ENCODE measurements around the gene PPP1R12B.

PPP1R12B gene, protein sequence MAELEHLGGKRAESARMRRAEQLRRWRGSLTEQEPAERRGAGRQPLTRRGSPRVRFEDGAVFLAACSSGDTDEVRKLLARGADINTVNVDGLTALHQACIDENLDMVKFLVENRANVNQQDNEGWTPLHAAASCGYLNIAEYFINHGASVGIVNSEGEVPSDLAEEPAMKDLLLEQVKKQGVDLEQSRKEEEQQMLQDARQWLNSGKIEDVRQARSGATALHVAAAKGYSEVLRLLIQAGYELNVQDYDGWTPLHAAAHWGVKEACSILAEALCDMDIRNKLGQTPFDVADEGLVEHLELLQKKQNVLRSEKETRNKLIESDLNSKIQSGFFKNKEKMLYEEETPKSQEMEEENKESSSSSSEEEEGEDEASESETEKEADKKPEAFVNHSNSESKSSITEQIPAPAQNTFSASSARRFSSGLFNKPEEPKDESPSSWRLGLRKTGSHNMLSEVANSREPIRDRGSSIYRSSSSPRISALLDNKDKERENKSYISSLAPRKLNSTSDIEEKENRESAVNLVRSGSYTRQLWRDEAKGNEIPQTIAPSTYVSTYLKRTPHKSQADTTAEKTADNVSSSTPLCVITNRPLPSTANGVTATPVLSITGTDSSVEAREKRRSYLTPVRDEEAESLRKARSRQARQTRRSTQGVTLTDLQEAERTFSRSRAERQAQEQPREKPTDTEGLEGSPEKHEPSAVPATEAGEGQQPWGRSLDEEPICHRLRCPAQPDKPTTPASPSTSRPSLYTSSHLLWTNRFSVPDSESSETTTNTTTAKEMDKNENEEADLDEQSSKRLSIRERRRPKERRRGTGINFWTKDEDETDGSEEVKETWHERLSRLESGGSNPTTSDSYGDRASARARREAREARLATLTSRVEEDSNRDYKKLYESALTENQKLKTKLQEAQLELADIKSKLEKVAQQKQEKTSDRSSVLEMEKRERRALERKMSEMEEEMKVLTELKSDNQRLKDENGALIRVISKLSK

DNA sequence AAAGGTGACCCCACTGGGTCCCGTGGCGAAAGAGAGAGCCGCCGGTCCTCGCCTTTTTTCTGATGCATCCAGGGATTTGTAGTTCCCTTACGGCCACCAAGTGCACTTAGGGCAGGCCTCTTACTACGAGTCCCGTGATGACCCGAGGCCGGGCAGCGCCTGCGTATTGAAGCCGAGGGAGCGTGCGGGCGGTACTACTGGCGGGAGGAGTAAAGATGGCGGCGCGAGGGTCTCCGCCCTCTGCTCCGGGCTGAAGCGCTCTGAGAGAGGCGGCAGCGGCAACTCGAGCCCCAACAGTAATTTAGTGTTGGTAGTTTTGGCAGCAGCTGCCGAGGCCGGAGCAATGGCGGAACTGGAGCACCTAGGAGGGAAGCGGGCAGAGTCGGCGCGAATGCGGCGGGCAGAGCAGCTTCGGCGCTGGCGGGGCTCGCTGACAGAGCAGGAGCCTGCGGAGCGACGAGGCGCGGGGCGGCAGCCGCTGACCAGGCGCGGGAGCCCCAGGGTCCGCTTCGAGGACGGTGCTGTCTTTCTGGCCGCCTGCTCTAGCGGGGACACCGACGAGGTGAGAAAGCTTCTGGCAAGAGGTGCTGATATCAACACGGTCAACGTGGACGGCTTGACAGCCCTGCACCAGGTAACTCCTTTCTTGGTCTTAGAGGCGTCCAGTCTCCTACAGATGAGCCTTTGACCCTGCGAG lies at the start of gene PPP1R12B:
Gene PPP1R12B (plus strand): TSS at position 191 of the 697 bp plus-strand sequence. CDS start 153 bp downstream, at position 344.
- DNase-seq: peak; percentile 99 to 100

DNA sequence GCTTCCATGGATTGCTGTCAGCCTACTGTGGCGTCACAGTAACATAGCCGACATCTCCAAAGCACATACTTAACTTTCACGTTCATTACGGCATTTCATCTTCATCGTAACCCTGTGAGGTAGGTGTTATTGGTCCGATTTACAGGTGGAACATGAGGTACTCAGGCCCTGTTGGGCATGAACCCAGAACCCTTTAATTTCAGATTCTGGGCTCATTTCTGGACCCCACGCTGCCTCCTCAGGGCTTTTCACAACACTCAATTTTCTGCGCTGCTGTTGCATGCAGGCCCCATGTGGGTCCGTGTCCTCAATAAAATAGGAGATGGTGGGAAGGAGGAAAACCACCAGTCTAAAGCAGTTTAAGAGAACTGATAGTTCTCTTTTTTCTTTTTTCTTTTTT lies 46.3 kb upstream of the PPP1R12B start:
- no peak for DNase-seq

DNA sequence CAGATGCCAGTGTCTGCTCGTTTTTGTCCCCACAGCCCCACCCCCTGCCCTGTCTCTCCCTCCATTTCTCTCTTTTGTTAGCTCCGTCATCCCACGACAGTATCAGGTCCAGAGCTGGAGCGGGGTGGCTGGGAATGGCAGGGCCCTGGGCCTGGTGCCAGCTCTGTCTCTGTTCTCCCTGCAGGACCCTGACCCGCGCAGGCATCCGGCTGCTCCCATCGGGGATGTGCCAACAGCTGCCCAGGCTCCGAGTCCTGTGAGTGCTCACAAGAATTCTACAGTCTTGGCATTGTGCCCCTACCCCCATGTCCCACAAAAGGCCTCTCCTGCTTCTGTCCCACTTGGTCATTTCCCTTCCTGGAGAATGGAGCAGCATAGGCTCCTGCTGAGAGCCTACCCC lies 44.1 kb upstream of the PPP1R12B start:
- DNase-seq: no peak

DNA sequence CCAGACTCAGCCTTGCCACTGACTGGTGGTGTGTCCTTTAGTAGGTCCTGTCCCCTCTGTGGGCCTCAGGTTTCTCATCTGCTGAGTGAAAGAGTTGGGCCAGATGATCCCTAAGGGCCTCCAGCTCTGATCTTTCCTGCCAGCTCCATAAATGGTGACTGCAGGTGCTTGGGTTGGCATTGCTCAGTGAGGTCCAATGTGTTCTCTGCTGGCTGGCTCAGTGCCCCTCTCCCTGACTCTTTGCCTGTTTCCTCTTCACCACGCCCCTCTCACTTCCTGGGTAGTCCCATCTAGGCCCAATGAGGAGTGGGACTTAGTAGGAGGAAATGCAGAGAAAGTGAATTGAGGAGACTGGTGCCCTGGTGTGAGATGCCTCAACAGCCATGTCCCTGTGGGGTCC lies 43.3 kb upstream of the PPP1R12B start:
- no peak for DNase-seq

DNA sequence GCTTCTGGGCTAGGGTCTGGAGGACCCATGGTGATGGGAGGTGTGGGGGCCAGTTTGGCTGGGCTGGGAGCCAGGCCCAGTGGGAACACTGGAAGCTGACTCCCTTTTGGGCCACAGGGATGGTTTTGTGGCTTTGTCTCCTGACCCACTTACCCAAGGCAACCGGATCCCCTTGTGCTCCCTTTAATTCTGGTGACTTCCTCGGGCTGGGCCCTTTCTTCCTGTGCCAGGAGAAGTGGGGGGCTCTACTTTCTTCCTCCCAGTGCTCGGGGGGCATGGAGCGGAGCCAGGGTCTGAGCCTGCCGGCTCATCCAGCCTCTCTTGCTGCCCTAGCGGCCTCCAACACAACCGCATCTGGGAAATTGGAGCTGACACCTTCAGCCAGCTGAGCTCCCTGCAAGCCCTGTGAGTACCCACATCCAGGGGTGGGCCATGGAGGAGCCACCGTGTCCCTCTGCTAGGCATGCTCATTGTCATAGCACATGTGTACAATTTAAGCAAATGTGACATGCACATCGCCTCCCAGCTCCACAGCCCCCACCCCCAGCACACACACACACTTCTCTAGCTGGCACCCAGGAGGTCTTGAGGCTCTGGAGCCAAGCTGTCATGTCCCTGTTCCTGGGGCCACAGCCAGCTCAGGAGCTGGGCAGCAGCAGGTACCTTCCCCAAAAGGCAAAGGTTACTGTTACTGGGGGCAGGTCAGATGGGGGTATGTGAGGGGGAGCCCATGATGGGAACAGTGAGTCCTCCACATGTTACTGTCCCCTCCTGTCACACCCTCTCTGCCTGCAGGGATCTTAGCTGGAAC lies 41.8 kb upstream of the PPP1R12B start:
- DNase-seq: no peak

DNA sequence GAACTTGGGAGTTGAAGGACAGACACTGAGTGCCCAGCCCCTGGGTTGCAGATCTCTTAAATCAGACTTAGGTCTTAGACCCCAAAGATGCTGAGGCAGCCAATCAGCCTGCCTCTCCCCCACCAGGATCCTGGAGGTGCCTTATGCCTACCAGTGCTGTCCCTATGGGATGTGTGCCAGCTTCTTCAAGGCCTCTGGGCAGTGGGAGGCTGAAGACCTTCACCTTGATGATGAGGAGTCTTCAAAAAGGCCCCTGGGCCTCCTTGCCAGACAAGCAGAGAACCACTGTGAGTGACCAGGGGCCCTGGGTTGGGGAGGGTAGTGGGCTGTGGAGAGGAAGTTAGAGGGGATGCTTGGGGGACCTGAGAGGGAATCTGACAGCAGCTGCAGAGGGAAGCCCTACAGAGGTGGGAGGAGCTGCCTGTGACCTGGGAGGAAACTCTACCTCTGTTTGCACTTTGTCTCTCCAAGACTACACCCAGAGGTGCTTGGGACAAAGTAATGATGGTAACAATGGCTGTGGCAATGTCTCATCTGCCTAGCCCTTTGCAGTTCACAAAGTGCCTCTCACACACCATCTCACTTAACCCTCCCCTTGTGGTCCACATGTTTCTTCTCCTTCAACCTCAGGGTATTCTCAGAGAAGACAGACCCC lies 38.3 kb upstream of the PPP1R12B start:
- no peak for DNase-seq

DNA sequence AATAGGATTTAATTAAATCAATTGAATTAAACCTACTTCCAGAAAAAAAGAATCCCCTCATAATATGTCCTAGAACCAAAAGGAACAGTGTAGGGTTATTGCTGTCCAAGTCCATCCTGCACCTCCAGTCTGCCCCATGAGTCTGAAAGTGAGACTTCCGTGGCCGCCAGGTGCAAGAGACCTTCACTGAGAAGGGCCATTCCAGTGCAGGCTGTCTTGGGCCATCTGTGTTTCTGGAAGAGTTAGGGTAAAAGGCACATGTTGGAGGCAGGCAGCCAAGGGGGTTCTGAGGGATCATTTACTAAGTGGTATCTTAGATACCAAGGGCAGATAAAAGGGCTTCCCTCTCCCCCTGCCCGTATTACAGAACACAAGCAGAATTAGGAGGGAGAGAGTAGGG lies 37.8 kb upstream of the PPP1R12B start:
- DNase-seq: no peak

DNA sequence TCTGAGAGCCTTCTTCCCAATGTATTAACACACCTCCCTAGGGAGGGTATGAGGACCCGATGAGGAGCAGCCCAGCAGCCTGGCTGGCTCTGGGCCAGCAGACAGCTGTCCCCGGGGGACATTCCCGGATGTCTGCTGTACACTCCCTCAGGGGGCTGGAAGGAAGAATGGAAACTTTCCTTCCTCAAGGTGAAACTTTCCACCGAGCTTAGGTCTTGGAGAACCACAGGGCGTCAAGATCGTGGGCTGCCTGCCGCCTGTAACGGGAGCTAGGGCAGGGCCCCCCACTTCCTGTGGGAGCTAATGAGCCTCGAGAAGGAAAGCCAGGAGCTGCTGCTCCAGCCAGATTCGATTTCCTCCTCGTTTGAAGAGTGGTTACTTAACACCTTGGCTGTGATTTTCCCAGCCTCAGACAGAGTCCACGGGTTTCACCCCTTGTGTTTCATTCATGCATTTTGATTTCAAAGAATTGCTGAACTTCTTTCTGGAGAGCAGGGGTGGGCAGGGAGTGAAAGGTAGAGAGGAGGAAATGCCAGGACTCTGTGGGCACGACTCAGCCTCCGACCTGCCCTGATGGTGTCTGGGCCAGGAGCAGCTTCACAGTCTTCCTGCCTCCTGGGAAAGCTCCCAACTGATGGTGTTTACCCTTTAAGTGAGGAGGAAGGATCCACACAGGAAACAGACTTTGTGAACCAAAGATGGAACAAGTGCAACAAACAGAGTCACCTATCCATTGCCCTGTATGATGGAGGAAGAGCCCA lies 36.4 kb upstream of the PPP1R12B start:
- DNase-seq: no peak

DNA sequence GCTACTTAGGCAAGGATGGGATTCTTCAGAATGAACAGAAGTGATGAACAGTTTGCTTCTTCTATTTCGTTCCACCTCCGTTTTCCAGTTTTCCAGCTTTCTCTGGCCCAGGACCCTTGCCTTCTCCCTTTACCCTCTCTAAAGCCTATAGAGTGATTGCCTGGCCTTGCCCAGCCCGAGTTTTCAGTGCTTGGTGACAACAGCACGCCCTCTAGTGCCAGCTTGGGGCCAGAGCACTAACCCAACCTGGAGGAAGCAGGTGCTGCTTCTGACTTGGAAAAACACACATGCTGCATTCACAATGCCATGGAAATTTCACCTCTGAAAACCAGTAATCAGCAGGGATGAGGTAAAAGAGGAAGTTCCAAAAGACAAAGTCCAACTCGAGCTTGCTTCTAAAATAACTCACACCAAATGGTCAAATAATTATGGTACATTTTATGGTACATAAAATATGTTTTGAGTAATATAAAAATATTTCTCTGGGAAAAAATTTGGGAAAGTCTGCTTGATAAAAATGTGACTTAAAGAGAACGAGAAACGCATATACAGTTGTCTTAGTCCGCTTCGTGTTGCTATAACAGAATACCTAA lies 32.8 kb upstream of the PPP1R12B start:
- DNase-seq: peak; percentile 89 to 93

DNA sequence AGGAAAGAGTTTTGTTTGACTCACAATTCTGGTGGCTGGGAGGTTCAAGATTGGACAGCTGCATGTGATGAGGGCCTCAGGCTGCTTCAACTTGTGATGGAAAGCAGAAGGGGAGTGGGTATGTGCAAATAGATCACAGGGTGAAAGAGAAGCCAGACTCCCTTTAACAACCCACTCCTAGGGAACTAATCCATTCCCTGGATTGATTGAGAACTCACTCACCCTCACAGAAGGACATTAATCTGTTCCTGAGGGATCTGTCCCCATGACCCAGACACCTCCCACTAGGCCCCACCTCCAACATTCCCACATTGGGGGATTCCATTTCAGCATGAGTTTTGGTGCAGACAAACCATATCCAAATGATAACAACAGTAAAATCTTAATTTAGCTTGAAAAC lies 32.3 kb upstream of the PPP1R12B start:
- peak in 1 of 2 experiments; percentile 19 for DNase-seq

DNA sequence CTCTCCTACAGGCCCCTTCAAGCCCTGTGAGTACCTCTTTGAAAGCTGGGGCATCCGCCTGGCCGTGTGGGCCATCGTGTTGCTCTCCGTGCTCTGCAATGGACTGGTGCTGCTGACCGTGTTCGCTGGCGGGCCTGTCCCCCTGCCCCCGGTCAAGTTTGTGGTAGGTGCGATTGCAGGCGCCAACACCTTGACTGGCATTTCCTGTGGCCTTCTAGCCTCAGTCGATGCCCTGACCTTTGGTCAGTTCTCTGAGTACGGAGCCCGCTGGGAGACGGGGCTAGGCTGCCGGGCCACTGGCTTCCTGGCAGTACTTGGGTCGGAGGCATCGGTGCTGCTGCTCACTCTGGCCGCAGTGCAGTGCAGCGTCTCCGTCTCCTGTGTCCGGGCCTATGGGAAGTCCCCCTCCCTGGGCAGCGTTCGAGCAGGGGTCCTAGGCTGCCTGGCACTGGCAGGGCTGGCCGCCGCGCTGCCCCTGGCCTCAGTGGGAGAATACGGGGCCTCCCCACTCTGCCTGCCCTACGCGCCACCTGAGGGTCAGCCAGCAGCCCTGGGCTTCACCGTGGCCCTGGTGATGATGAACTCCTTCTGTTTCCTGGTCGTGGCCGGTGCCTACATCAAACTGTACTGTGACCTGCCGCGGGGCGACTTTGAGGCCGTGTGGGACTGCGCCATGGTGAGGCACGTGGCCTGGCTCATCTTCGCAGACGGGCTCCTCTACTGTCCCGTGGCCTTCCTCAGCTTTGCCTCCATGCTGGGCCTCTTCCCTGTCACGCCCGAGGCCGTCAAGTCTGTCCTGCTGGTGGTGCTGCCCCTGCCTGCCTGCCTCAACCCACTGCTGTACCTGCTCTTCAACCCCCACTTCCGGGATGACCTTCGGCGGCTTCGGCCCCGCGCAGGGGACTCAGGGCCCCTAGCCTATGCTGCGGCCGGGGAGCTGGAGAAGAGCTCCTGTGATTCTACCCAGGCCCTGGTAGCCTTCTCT lies 30.3 kb upstream of the PPP1R12B start:
- no peak for DNase-seq

DNA sequence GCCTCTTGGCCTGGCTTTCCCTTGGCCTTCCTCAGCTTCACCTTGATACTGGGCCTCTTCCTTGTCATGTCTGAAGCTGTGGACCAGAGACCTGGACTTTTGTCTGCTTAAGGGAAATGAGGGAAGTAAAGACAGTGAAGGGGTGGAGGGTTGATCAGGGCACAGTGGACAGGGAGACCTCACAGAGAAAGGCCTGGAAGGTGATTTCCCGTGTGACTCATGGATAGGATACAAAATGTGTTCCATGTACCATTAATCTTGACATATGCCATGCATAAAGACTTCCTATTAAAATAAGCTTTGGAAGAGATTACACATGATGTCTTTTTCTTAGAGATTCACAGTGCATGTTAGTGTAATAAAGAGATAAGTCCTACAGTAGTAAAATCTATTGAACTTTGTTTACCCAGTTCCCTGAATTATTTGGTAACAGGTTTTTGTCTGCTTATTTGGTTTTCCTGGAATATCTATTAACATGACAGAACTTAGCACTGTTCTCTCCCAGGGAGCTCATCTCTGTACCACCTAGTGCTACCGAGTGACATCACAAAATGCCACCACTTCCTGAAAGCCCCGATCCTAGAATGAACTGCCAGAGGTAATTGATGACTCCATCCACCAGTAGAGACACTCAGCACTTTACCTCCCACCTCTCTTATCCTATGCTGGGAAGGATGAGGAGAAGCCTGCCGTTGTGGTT lies 29.0 kb upstream of the PPP1R12B start:
- DNase-seq: no peak

DNA sequence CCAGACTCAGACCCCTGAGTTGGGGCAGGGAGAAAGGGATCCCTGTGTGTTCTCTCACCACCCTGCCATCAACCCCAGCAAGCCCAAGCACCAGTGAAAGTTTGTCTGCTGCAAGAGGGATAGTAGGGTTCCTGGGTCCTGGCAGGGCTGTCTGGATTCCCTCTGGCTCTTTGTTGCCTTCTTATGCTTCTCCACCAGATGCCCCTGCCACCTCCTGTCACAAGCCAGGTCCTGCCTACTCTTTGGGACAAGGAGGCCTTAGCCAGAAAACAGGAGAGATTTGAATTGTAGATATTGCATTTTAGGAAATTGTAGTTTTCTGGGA lies 28.5 kb upstream of the PPP1R12B start:
- no peak for DNase-seq

DNA sequence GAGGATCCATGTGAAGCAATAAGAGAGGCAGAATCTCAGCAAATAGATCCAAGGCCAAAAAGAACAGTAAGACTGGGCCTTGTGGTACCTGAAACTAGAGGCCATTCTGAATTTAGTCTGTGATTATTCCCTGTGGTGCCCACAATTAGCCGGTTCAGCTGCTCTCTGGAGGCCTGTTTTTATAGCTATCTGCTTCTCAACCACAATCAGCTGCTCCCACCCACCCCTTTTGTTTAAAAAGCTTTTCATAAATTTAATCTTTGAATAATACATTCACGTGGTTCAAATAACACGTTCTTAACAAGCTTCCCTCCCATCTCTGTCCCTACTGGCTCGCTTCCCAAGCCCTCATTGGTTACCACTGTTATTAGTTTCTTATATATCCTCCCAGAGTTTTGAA lies 24.8 kb upstream of the PPP1R12B start:
- DNase-seq: peak; percentile 53 to 73

DNA sequence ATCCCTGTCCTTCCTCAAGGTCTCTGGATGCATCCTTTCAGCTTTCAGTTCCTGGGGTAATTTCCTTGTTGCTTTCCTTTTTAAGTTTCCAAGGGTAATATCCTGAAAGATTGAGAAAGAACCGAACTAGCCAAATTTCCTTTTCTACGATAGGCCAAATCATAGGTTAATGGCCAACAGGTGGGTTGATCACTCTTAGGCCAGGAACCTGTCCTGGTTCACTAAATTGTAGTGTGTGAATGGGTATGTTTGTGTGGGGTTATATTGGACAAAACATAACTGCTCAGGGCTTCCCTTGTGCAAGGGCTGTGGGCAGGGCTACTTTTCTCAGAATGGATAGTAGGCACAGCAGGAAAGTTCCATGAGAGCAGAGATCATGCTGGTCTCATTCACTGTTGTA lies 23.9 kb upstream of the PPP1R12B start:
- no peak for DNase-seq

DNA sequence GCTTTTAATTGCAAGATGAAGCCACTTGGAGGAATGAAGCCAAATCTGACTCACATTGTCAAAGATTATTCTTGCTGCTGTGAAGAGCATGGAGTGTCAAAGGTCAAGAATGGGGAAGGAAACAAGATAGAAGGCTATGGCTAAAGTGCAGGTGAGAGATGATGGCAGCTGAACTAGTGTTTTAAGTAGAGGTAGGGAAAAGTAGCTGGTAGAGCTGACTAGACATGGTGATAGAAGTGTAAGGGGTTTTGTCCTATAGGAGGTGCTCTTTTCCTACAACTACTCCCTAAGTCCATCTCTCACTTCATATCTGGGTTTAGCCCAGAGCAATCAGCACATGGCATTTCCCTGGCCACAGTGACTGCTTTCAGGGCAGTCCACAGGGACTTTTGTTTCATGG lies 18.6 kb upstream of the PPP1R12B start:
- no peak for DNase-seq

DNA sequence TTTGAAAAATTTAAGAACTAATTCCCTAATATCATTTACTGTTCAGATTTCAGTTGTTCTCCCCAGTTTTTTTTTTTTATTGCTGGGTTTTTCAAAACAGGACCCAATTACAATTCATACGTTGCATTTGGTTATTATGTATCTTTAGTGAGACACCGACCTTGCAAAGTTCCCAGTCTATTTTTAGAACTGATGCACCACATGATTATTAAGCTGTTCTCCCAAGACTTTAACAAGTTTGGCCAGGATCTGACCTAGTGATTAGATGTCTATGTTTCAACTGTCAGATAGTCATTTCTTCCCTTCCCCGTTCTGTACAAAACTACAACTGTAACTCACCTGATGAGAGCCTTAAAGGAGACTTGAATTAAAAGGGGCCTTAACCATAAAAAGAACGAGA lies 14.6 kb upstream of the PPP1R12B start:
- no peak for DNase-seq

DNA sequence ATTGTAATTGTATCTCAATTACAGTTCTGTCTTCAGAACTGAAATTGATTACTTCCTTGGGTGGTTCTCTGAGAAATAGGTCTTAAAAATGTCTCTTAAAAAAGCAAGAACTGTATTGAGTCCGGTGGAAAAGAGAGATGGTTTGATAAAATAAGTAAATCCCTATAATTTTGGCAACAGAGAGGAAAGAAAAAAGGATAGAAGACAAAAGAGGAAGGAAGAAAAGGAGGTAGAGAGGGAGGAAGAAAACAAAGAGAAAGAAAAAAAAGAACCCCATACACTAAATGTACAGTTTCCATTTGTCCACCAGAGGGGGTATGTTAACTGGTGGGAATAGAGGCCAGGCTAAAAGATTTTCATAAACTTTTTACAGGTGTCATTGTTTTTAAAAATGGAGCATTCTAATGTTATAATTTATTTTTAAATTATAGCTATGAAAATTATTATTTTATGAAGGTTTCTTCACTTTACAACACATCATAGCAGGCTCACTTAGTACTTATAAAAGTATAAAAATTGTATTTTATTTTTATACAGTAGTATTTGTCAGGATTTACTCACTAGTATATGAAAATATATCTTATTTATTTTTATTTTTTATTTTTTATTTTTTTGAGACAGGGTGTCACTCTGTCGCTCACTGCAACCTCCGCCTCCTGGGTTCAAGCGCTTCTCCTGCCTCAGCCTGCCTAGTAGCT lies 4.7 kb upstream of the PPP1R12B start:
- DNase-seq: peak; percentile 73 to 80

Data from NCI-H2081 (cell line).